ENCODE results near the gene PLA2G15.

PLA2G15 gene

GRCh38 chr16:68265078-68265920 is 20.1 kb downstream of the PLA2G15 start:
- TF ChIP-seq, protein P1, sequence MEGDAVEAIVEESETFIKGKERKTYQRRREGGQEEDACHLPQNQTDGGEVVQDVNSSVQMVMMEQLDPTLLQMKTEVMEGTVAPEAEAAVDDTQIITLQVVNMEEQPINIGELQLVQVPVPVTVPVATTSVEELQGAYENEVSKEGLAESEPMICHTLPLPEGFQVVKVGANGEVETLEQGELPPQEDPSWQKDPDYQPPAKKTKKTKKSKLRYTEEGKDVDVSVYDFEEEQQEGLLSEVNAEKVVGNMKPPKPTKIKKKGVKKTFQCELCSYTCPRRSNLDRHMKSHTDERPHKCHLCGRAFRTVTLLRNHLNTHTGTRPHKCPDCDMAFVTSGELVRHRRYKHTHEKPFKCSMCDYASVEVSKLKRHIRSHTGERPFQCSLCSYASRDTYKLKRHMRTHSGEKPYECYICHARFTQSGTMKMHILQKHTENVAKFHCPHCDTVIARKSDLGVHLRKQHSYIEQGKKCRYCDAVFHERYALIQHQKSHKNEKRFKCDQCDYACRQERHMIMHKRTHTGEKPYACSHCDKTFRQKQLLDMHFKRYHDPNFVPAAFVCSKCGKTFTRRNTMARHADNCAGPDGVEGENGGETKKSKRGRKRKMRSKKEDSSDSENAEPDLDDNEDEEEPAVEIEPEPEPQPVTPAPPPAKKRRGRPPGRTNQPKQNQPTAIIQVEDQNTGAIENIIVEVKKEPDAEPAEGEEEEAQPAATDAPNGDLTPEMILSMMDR (IDR thresholded peaks at IDR 0.05; ENCODE audit: insufficient read depth, low read length, missing control alignments), result no peak
- H3K4me3 ChIP-seq (ENCODE audit: low read depth, low read length), result peak overlapping the region; percentile 98
- DNase-seq (ENCODE audit: low read depth, low spot score), result peak; percentile 65
- CTCF ChIA-PET, result interaction anchor here (6.2 to 8.9 kb wide), 2 partner anchors 46 to 63 kb away, joined by 34 to 374 read pairs; partner anchors contain the start of genes PRMT7 and SLC7A6OS
- POLR2A ChIA-PET, result interaction anchor here (0.6 to 3.2 kb wide), 4 partner anchors 20 to 46 kb away, joined by 3 to 20 read pairs (median 16); partner anchors contain the start of genes PLA2G15, PRMT7 and SLC7A6OS

DNA sequence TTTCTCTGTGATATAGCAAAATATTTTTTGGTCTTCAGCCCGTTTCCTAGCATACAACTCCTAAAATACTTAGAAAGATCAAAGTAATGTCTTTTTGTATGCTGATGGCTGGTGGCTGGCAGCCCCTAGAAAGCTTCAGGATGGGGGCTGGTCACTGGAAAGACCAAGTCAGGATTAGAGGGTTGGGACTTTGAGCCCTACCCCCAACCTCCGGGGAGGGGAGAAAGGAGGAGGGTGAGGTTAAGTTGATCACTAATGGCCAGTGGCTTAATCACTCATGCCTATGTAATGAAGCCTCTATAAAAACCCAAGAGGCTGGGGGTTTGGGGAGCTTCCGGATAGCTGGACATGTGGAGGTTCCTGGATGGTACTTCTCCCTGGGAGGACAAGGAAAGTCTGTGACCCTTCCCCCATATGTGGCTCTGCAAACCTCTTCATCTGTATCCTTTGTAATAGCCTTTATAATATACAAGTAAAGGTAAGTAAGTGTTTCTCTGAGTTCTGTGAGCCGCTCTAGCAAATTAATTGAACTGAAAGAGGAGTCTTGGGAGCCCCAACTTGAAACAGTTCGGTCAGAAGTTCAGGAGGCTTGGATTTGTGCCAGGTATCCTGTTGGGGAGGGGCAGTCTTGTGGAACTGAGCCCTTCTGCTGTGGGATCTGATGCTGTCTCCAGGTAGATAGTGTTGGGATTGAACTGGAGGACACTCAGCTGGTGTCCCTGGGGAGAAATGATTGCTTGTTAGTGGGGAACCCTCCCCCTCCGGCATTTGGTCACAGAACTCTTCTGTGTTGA is 22.6 kb downstream of the PLA2G15 start:
- ChIA-PET POLR2A (no interaction called here), CTCF (interaction anchor here (0.9 to 3.0 kb wide), 3 partner anchors 17 to 65 kb away, joined by 3 to 12 read pairs (median 3); no protein-coding TSS in a partner anchor)
- no peak for DNase-seq (ENCODE audit: low read depth, low spot score)
- no peak overlapping the region for H3K4me3 ChIP-seq (ENCODE audit: low read depth, low read length)
- TF ChIP-seq, protein P1 (IDR thresholded peaks at IDR 0.05; ENCODE audit: insufficient read depth, low read length, missing control alignments), result no peak

GRCh38 chr16:68269793-68270192 is 24.6 kb downstream of the PLA2G15 start:
- CTCF ChIA-PET, result interaction anchor here (1.5 to 14.7 kb wide), 4 partner anchors 8 to 60 kb away, joined by 3 to 126 read pairs (median 11); partner anchors contain the start of gene SLC7A6
- POLR2A ChIA-PET, result no interaction called here
- no peak for DNase-seq (ENCODE audit: low read depth, low spot score)
- no peak overlapping the region for H3K4me3 ChIP-seq (ENCODE audit: low read depth, low read length)
- TF ChIP-seq, protein P1 (IDR thresholded peaks at IDR 0.05; ENCODE audit: insufficient read depth, low read length, missing control alignments), result no peak

DNA sequence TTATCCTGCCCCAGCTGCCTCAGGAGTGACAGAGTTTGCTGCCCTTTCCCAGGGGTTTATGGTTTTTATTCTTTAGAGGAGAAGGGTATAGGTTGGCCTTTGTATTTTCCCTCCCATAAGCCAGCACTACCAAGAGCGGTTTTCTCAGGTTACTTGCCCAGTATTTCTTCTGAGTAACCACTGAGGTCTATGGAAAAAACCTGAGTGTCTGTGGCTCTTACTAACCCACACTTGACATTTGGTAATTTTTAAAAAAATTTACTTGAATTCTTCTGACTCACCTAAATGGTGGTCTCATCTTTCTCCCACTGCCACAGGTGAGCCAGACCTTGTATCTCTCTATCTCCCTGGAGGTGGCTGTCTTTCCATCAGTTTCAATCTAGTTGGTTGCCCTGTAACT is 25.2 kb downstream of the PLA2G15 start:
- ChIA-PET POLR2A (no interaction called here), CTCF (interaction anchor here (1.3 to 14.7 kb wide), 5 partner anchors 8 to 59 kb away, joined by 3 to 126 read pairs (median 3); partner anchors contain the start of genes PLA2G15 and SLC7A6)
- TF ChIP-seq, protein P1 (IDR thresholded peaks at IDR 0.05; ENCODE audit: insufficient read depth, low read length, missing control alignments), result no peak
- no peak overlapping the region for H3K4me3 ChIP-seq (ENCODE audit: low read depth, low read length)
- DNase-seq (ENCODE audit: low read depth, low spot score), result no peak

GRCh38 chr16:68272507-68273209 is 27.5 kb downstream of the PLA2G15 start:
- no peak for DNase-seq (ENCODE audit: low read depth, low spot score)
- TF ChIP-seq, protein P1 (IDR thresholded peaks at IDR 0.05; ENCODE audit: insufficient read depth, low read length, missing control alignments), result no peak
- POLR2A ChIA-PET, result interaction anchor here (1.1 to 1.2 kb wide), 2 partner anchors 9 to 10 kb away, joined by 3 to 4 read pairs; partner anchors contain the start of gene SLC7A6
- CTCF ChIA-PET, result interaction anchor here (1.4 to 14.7 kb wide), 4 partner anchors 10 to 57 kb away, joined by 3 to 126 read pairs (median 11); partner anchors contain the start of gene SLC7A6
- no peak overlapping the region for H3K4me3 ChIP-seq (ENCODE audit: low read depth, low read length)
